H1 (cell line): ENCODE results near the gene ARTN. TPM values are rescaled to one million over a fixed set of nuclear protein-coding genes. Genes with fewer than 3 reads are reported as not detected.
A peak's percentile ranks its signal among the peaks of the same experiment; 100 is the strongest.

ENCODE experiments used
- CTCF ChIA-PET: fragments of 300-600 bp; sonication (Branson Sonifier 250); formaldehyde crosslinking; loops from one replicate; lab custom pipeline; 2021; ENCODE audit not compliant: partially characterized antibody; lab: Charles Lee
- POLR2A ChIA-PET: fragments of 300-600 bp; sonication (Branson Sonifier 250); formaldehyde crosslinking; loops from one replicate; lab custom pipeline; 2021; ENCODE audit warnings: inconsistent platforms; ENCODE audit not compliant: partially characterized antibody; lab: Charles Lee
- DNase-seq, 2 experiments: peaks; one replicate each; pipeline versions ENCODE4 v3.0.0 to v3.0.0-alpha.2; 2010 to 2022; ENCODE audit warnings: low spot score in 2 of 2, low read depth in 1 of 2, mixed read lengths in 1 of 2
- FAIRE-seq: peaks from 2 replicates; lab custom pipeline; 2011; peaks lifted over from hg19 to GRCh38; lab: Jason Lieb, UNC
- H2AFZ ChIP-seq: 2 replicates; pipeline ENCODE4 v1.8.1; 2012; ENCODE audit warnings: low read length, inconsistent platforms
- H2AK5ac ChIP-seq: 2 replicates; pipeline ENCODE4 v1.6.1; 2013; ENCODE audit warnings: low read depth, low read length
- H2BK120ac ChIP-seq: replicated peaks from 2 replicates; pipeline ENCODE3; 2013; ENCODE audit warnings: low read depth, low read length, inconsistent platforms
- H2BK12ac ChIP-seq: 2 replicates; pipeline ENCODE4 v1.6.1; 2013; ENCODE audit warnings: low read depth, low read length
- H2BK15ac ChIP-seq: 2 replicates; pipeline ENCODE4 v1.6.1; 2013; ENCODE audit warnings: low read length
- H2BK20ac ChIP-seq: 2 replicates; pipeline ENCODE4 v1.6.1; 2013; ENCODE audit warnings: low read length
- H2BK5ac ChIP-seq: 2 replicates; pipeline ENCODE4 v1.6.1; 2013; ENCODE audit warnings: low read depth, low read length
- H3K14ac ChIP-seq: 2 replicates; pipeline ENCODE4 v1.6.1; 2013; ENCODE audit warnings: inconsistent platforms; ENCODE audit not compliant: insufficient read length
- H3K18ac ChIP-seq: 2 replicates; pipeline ENCODE4 v1.6.1; 2013; ENCODE audit warnings: low read length; ENCODE audit errors: extremely low read depth
- H3K23ac ChIP-seq: 2 replicates; pipeline ENCODE4 v1.6.1; 2013; ENCODE audit warnings: inconsistent platforms; ENCODE audit not compliant: insufficient read length
- H3K23me2 ChIP-seq: 2 replicates; pipeline ENCODE4 v1.6.1; 2013; ENCODE audit warnings: low read depth, low read length
- H3K27ac ChIP-seq: 2 replicates; pipeline ENCODE4 v1.6.1; 2011; ENCODE audit warnings: low read depth, low read length, inconsistent platforms
- H3K27me3 ChIP-seq, 4 experiments: replicated peaks in 1 of 4; 1 replicate in 1 of 4; 2 replicates in 3 of 4; pipeline versions ENCODE4 v1.6.1 to v1.8.1; 2011 to 2013; ENCODE audit warnings: low read length in 3 of 4, mild to moderate bottlenecking in 3 of 4, inconsistent platforms in 2 of 4, mixed read lengths in 2 of 4, moderate library complexity in 1 of 4; ENCODE audit not compliant: control insufficient read depth in 3 of 4, insufficient read depth in 3 of 4; ENCODE audit errors: extremely low read depth in 1 of 4
- H3K36me3 ChIP-seq, 4 experiments: 2 replicates each; pipeline versions ENCODE4 v1.6.1 to v1.8.1; 2011 to 2013; ENCODE audit warnings: mild to moderate bottlenecking in 4 of 4, low read length in 3 of 4, moderate library complexity in 2 of 4, control low read depth in 1 of 4, inconsistent platforms in 1 of 4; ENCODE audit not compliant: insufficient read depth in 4 of 4, control insufficient read depth in 2 of 4
- H3K4ac ChIP-seq: replicated peaks from 2 replicates; pipeline ENCODE3; 2013; ENCODE audit warnings: low read length, low read depth, mixed read lengths, inconsistent platforms; ENCODE audit not compliant: insufficient read length
- H3K4me1 ChIP-seq, 4 experiments: replicated peaks in 1 of 4; 1 replicate in 1 of 4; 2 replicates in 3 of 4; pipeline versions ENCODE4 v1.6.1 to v1.8.1; 2011 to 2013; ENCODE audit warnings: low read length in 3 of 4, inconsistent platforms in 2 of 4, mixed read lengths in 1 of 4; ENCODE audit not compliant: insufficient read depth in 4 of 4, control insufficient read depth in 3 of 4
- H3K4me2 ChIP-seq, 2 experiments: 2 replicates each; pipeline versions ENCODE4 v1.6.1 to v1.8.1; 2011 to 2013; ENCODE audit warnings: low read depth in 2 of 2, low read length in 2 of 2, control low read depth in 1 of 2, inconsistent platforms in 1 of 2, mild to moderate bottlenecking in 1 of 2; ENCODE audit not compliant: insufficient read depth in 1 of 2
- H3K4me3 ChIP-seq, 4 experiments: fragments of 200-600, 300-600 bp in 1 of 4; sonication (generic), shearing (Covaris generic), sonication (Bioruptor Twin) in 1 of 4; 2 replicates each; pipeline versions ENCODE4 v1.5.1 to v1.8.1; 2011 to 2016; ENCODE audit warnings: low read length in 4 of 4, low read depth in 3 of 4, control low read depth in 2 of 4, inconsistent platforms in 2 of 4, mild to moderate bottlenecking in 2 of 4, mixed read lengths in 1 of 4, moderate library complexity in 1 of 4; ENCODE audit not compliant: insufficient read depth in 2 of 4; ENCODE audit errors: extremely low read depth in 1 of 4
- H3K56ac ChIP-seq: replicated peaks from 2 replicates; pipeline ENCODE3; 2013; ENCODE audit warnings: low read depth, mild to moderate bottlenecking, mixed read lengths, low read length, inconsistent platforms; ENCODE audit not compliant: insufficient read length
- H3K79me1 ChIP-seq: 2 replicates; pipeline ENCODE4 v1.6.1; 2013; ENCODE audit warnings: low read depth, low read length, control low read depth
- H3K79me2 ChIP-seq, 2 experiments: 2 replicates each; pipeline versions ENCODE4 v1.6.1 to v1.8.1; 2012 to 2013; ENCODE audit warnings: low read length in 2 of 2, mild to moderate bottlenecking in 2 of 2, inconsistent platforms in 1 of 2; ENCODE audit not compliant: insufficient read depth in 2 of 2, control insufficient read depth in 1 of 2
- H3K9ac ChIP-seq, 4 experiments: replicated peaks in 1 of 4; 1 replicate in 1 of 4; 2 replicates in 3 of 4; pipeline versions ENCODE4 v1.6.1 to v1.8.1; 2011 to 2013; ENCODE audit warnings: low read depth in 3 of 4, low read length in 3 of 4, control low read depth in 2 of 4, mild to moderate bottlenecking in 2 of 4, moderate library complexity in 2 of 4, inconsistent platforms in 1 of 4; ENCODE audit errors: extremely low read depth in 1 of 4
- H3K9me3 ChIP-seq, 2 experiments: 2 replicates each; pipeline versions ENCODE4 v1.6.1 to v1.8.1; 2012 to 2013; ENCODE audit warnings: mild to moderate bottlenecking in 2 of 2, moderate library complexity in 2 of 2, control low read depth in 1 of 2, inconsistent platforms in 1 of 2, low read depth in 1 of 2, low read length in 1 of 2, mixed read lengths in 1 of 2; ENCODE audit not compliant: insufficient read depth in 2 of 2
- H4K20me1 ChIP-seq, 2 experiments: replicated peaks in 1 of 2; 2 replicates each; pipeline versions ENCODE3 to v1.8.1; 2011 to 2013; ENCODE audit warnings: inconsistent platforms in 2 of 2, low read length in 2 of 2, mild to moderate bottlenecking in 1 of 2; ENCODE audit not compliant: insufficient read depth in 2 of 2, control insufficient read depth in 1 of 2
- H4K5ac ChIP-seq: 2 replicates; pipeline ENCODE4 v1.6.1; 2013; ENCODE audit warnings: low read length, low read depth, mixed read lengths, inconsistent platforms; ENCODE audit not compliant: insufficient read length
- H4K8ac ChIP-seq: 2 replicates; pipeline ENCODE4 v1.8.0; 2013; ENCODE audit warnings: mild to moderate bottlenecking, moderate library complexity, low read length, inconsistent platforms; ENCODE audit not compliant: insufficient read depth; ENCODE audit errors: extremely low read depth
- H4K91ac ChIP-seq: replicated peaks from 2 replicates; pipeline ENCODE3; 2013; ENCODE audit warnings: low read length, mixed read lengths, inconsistent platforms; ENCODE audit not compliant: insufficient read length
- ASH2L ChIP-seq: fragments of 200-600, 300-600 bp; sonication (generic); IDR thresholded peaks from one replicate; pipeline ENCODE4 v1.7.1; 2017; ENCODE audit warnings: low read length
- CHD1 ChIP-seq: IDR thresholded peaks from 2 replicates; pipeline ENCODE4 v1.6.1; 2012; ENCODE audit warnings: low read depth, low read length, improper control_type of control experiment
- RFX5 ChIP-seq: IDR thresholded peaks from 2 replicates; pipeline ENCODE4 v1.6.1; 2011; ENCODE audit warnings: low read depth, low read length, improper control_type of control experiment, borderline replicate concordance
- TAF7 ChIP-seq: optimal IDR thresholded peaks from 2 replicates; pipeline ENCODE3; 2011; ENCODE audit warnings: low read depth, mild to moderate bottlenecking, inconsistent platforms, low read length, moderate library complexity, borderline replicate concordance
- WGBS, 2 experiments: shearing (Covaris generic) in 1 of 2; methylation state at CpG; one replicate each; pipeline versions ENCODE4 v1.1.6 to v1.1.7; 2013 to 2015; ENCODE audit warnings: low lambda C conversion rate in 2 of 2, mixed read lengths in 2 of 2, inconsistent platforms in 1 of 2, low coverage in 1 of 2, missing lambda C conversion rate in 1 of 2; ENCODE audit not compliant: insufficient replicate concordance in 2 of 2, insufficient coverage in 1 of 2, insufficient read length in 1 of 2; ENCODE audit errors: extremely low coverage in 1 of 2, missing lambda C conversion rate in 1 of 2; 5-methylcytosine and 5-hydroxymethylcytosine counted together
- polyA plus RNA-seq, 7 experiments: library from polyadenylated mRNA; depleted of rRNA in 3 of 7; stranded (reverse) in 5 of 7; unstranded in 2 of 7; fragments of >200 nt in 5 of 7; fragments of 200-250 nt in 2 of 7; gene quantifications; 1 replicate in 5 of 7; 2 replicates in 1 of 7; 4 replicates in 1 of 7; pipeline versions ENCODE4 v1.2.1 to v1.2.3, GENCODE V29; 2011 to 2013; ENCODE audit warnings: missing spikeins in 2 of 7, mixed read lengths in 2 of 7
- total RNA-seq: library from RNA; stranded (reverse); fragmentation: NEBNext Ultra II Directional; extraction: Animal tissue kit (Norgen Biotek cat#: 25700); gene quantifications from 2 replicates; pipeline ENCODE4 v1.2.1, GENCODE V29; 2021

The ARTN gene
- total and polyA plus RNA-seq, 2 of the 8 experiments (the other 6 are each of a cell fraction or from before 2014, with no cell fraction given), result 13.5 to 22.7 TPM

DNA sequence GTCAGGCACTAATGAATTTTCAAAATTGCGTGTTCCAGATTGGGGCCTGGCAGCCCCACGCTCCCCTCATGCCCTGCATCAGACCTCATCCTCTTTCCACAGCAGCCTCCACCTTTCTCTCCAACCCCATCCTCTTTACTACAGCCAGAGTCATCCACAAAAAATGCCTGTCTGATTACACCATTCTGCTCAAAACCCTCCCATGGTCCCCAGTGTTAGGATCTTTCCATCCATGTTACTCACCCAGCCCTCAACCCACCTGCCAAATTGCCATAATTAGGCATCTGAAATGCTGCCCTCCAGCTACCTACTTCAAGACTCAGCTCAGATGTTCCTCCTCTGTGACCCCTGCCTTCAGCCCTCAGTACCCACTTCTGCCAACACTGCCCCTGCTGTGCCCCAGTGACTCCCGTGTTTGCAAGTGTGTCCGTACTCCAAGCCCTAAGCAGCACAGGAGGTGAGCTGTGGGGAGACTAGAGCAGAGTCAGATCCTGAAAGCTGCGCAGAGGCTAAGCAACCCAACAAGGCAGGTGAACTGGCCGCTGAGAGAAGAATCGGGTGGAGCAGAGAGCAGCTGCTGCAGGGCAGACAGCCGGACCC lies 715 bp upstream of the ARTN start:
- POLR2A ChIA-PET, result interaction anchor here (0.6 to 8.0 kb wide), 8 partner anchors 10 to 226 kb away, joined by 3 to 89 read pairs (median 4); no protein-coding TSS in a partner anchor
- peak overlapping the region; percentile 74; the same call in 1 of the 2 replicates for H2BK15ac ChIP-seq
- H2AK5ac ChIP-seq, result peak overlapping the region; percentile 6; the same call in 1 of the 2 replicates
- no peak overlapping the region for H3K23ac ChIP-seq
- H2BK20ac ChIP-seq, result 0 out of 2 replicates have a peak overlapping the region, but pooled peaks have one; percentile 35
- peak overlapping the region; percentile 57 to 67 (median 62) for H3K4me3 ChIP-seq
- H3K79me1 ChIP-seq, result no peaks in the 10 kb centered on the region
- H2BK12ac ChIP-seq, result 0 out of 2 replicates have a peak overlapping the region, but pooled peaks have one; percentile 7
- CTCF ChIA-PET, result interaction anchor here (0.7 to 18.6 kb wide), 20 partner anchors 10 to 223 kb away, joined by 3 to 618 read pairs (median 16); partner anchors contain the start of gene IPO13
- TF ChIP-seq ASH2L, result peak; percentile 2
- TF ChIP-seq CHD1, result no peak
- no peak for TF ChIP-seq RFX5
- TF ChIP-seq TAF7, result no peak
- 30% methylated on average over 8 of the region's 8 CpGs; no CpG with 5 or more reads in 1 of the 2 experiments for WGBS, 2 experiments
- H3K9ac ChIP-seq, result peak overlapping the region in 2 of 4 experiments; percentile 4 to 16; a peak in 3 of 7 replicates
- peak overlapping the region; percentile 62 for H3K4ac ChIP-seq
- H2BK120ac ChIP-seq, result no peak overlapping the region
- H3K9me3 ChIP-seq, result no peaks in the 10 kb centered on the region
- peak overlapping the region; percentile 41; the same call in 1 of the 2 replicates for H3K18ac ChIP-seq
- peaks cover 0 to 8% (median 4%) of the 10 kb centered on the region in 4 experiments; a peak in 5 of 7 replicates for H3K27me3 ChIP-seq
- H3K4me2 ChIP-seq, result peak overlapping the region; percentile 89 to 93
- no peak overlapping the region for H2AFZ ChIP-seq
- peak overlapping the region; percentile 70 for H3K56ac ChIP-seq
- FAIRE-seq, result no peak
- H3K23me2 ChIP-seq, result peaks cover 11% of the 10 kb centered on the region; the same call in 1 of the 2 replicates
- no peak for DNase-seq
- H3K79me2 ChIP-seq, result no peaks in the 10 kb centered on the region
- H4K5ac ChIP-seq, result no peak overlapping the region
- H2BK5ac ChIP-seq, result peak overlapping the region; percentile 85; the same call in 1 of the 2 replicates
- no peak overlapping the region for H3K27ac ChIP-seq
- peaks cover 6 to 7% of the 10 kb centered on the region in 2 experiments for H4K20me1 ChIP-seq
- no peaks in the 10 kb centered on the region; a peak in 1 of 8 replicates for H3K36me3 ChIP-seq
- H4K91ac ChIP-seq, result no peak overlapping the region
- H3K14ac ChIP-seq, result peak overlapping the region; percentile 20
- H4K8ac ChIP-seq, result peak overlapping the region; percentile 53; the same call in 1 of the 2 replicates
- H3K4me1 ChIP-seq, result peaks cover 11 to 32% (median 27%) of the 10 kb centered on the region in 4 experiments
